K562 (cell line): ENCODE results near the gene HRG. TPM values are rescaled to one million over a fixed set of nuclear protein-coding genes. Genes with fewer than 3 reads are reported as not detected.
A peak's percentile ranks its signal among the peaks of the same experiment; 100 is the strongest.

ENCODE experiments used
- ATAC-seq: fragments of 200-7000 bp; cut with Tn5 transposase; 3 replicates; pipeline ENCODE4 v1.9.1; 2020; ENCODE audit warnings: moderate library complexity
- BruUV-seq: library from RNA; stranded (reverse); fragments of 400-500 nt; replicated peaks from 2 replicates; lab custom pipeline; 2021; lab: Mats Ljungman, UMichigan
- CTCF ChIA-PET: fragments of 300-600 bp; formaldehyde crosslinking; extraction: SDS; loops from one replicate; lab custom pipeline; 2021; ENCODE audit warnings: low intra/inter-chr PET ratio; lab: Yijun Ruan, JAX
- POLR2A ChIA-PET: fragments of 300-600, 350-650 bp; sonication (Branson Sonifier 250); formaldehyde crosslinking; extraction: SDS; loops from one replicate; lab custom pipeline; 2021; ENCODE audit warnings: antibody characterized with exemption, inconsistent platforms; lab: Yijun Ruan, JAX
- DNase-seq, 4 experiments: peaks; one replicate each; pipeline versions ENCODE4 v3.0.0 to v3.0.0-alpha.2; 2011 to 2018; ENCODE audit warnings: low spot score in 3 of 4, mixed read lengths in 3 of 4; ENCODE audit errors: extremely low read depth in 1 of 4
- FAIRE-seq: peaks from 2 replicates; lab custom pipeline; 2011; peaks lifted over from hg19 to GRCh38; lab: Jason Lieb, UNC
- H2AFZ ChIP-seq: 2 replicates; pipeline ENCODE4 v1.6.0; 2011; ENCODE audit warnings: low read depth, low read length, control low read depth, inconsistent platforms
- H3K27ac ChIP-seq: fragments of 200-600 bp; 3 replicates; pipeline ENCODE4 v1.8.0; 2011; ENCODE audit warnings: low read depth, mild to moderate bottlenecking, control low read depth, inconsistent platforms, low read length, moderate library complexity, mixed read lengths; ENCODE audit errors: extremely low read depth
- H3K27me3 ChIP-seq, 2 experiments: fragments of 300-600 bp in 1 of 2; 2 replicates in 1 of 2; 3 replicates in 1 of 2; pipeline versions ENCODE4 v1.6.0 to v1.8.0; 2011; ENCODE audit warnings: inconsistent platforms in 2 of 2, low read length in 2 of 2, mild to moderate bottlenecking in 1 of 2, mixed read lengths in 1 of 2, moderate library complexity in 1 of 2; ENCODE audit not compliant: control insufficient read depth in 2 of 2, insufficient read depth in 2 of 2
- H3K36me3 ChIP-seq: fragments of 300-600 bp; 3 replicates; pipeline ENCODE4 v1.8.0; 2011; ENCODE audit warnings: mild to moderate bottlenecking, low read length, inconsistent platforms; ENCODE audit not compliant: control insufficient read depth, insufficient read depth
- H3K4me1 ChIP-seq, 2 experiments: fragments of 200-600 bp in 1 of 2; replicated peaks in 1 of 2; 2 replicates in 1 of 2; 3 replicates in 1 of 2; pipeline versions ENCODE4 v1.5.1 to v1.8.0; 2011; ENCODE audit warnings: inconsistent platforms in 2 of 2, low read length in 2 of 2, mild to moderate bottlenecking in 1 of 2, mixed read lengths in 1 of 2, moderate library complexity in 1 of 2; ENCODE audit not compliant: control insufficient read depth in 2 of 2, insufficient read depth in 2 of 2
- H3K4me2 ChIP-seq: 2 replicates; pipeline ENCODE4 v1.6.1; 2011; ENCODE audit warnings: low read length, control low read depth, inconsistent platforms, mixed read lengths; ENCODE audit not compliant: insufficient read depth
- H3K4me3 ChIP-seq: fragments of 200-600 bp; sonication (generic), shearing (Covaris generic); 2 replicates; pipeline ENCODE4 v1.5.1; 2016; ENCODE audit warnings: control low read depth, inconsistent platforms
- H3K79me2 ChIP-seq: fragments of 200-600 bp; 3 replicates; pipeline ENCODE4 v1.8.0; 2011; ENCODE audit warnings: low read length, inconsistent platforms; ENCODE audit not compliant: control insufficient read depth, insufficient read depth
- H3K9ac ChIP-seq, 2 experiments: 2 replicates each; pipeline versions ENCODE4 v1.6.0 to v1.6.1; 2011; ENCODE audit warnings: low read depth in 2 of 2, low read length in 2 of 2, control low read depth in 1 of 2, inconsistent platforms in 1 of 2, mild to moderate bottlenecking in 1 of 2, mixed read lengths in 1 of 2; ENCODE audit not compliant: insufficient read depth in 1 of 2
- H3K9me1 ChIP-seq: one replicate; pipeline ENCODE4 v1.6.0; 2011; ENCODE audit warnings: inconsistent platforms, mild to moderate bottlenecking, low read length, moderate library complexity; ENCODE audit not compliant: control insufficient read depth, insufficient read depth
- H3K9me3 ChIP-seq: replicated peaks from 2 replicates; pipeline ENCODE4 v1.5.1; 2011; ENCODE audit warnings: low read depth, low read length, inconsistent platforms; ENCODE audit not compliant: control insufficient read depth, insufficient read depth
- H4K20me1 ChIP-seq: replicated peaks from 2 replicates; pipeline ENCODE4 v1.6.1; 2011; ENCODE audit warnings: low read length, inconsistent platforms, mixed read lengths; ENCODE audit not compliant: control insufficient read depth, insufficient read depth
- CEBPG ChIP-seq, 3 experiments: fragments of 200-800 bp in 1 of 3; sonication (Bioruptor generic) in 1 of 3; sonication (generic) in 1 of 3; formaldehyde crosslinking in 1 of 3; IDR thresholded peaks in 2 of 3; conservative IDR thresholded peaks in 1 of 3; 2 replicates each; pipeline versions ENCODE4 v1.6.1 to v1.8.0; 2016 to 2022; ENCODE audit warnings: missing compliant biosample characterization in 2 of 3, missing genetic modification characterization in 2 of 3, mild to moderate bottlenecking in 1 of 3, missing genetic modification reagents in 1 of 3
- GABPB2 ChIP-seq: fragments of 250-450 bp; sonication (Bioruptor Pico); conservative IDR thresholded peaks from 2 replicates; pipeline ENCODE4 v1.5.1; 2021; ENCODE audit warnings: mild to moderate bottlenecking
- WHSC1 ChIP-seq: IDR thresholded peaks from one replicate; pipeline ENCODE4 v1.6.1; 2012; ENCODE audit warnings: low read length, control low read depth, inconsistent platforms
- ZNF507 ChIP-seq: conservative IDR thresholded peaks from 2 replicates; pipeline ENCODE4 v1.6.1; 2017; ENCODE audit warnings: missing genetic modification characterization, missing compliant biosample characterization
- WGBS: fragments of 100-300 bp; shearing (Covaris generic); methylation state at CpG from one replicate; pipeline ENCODE4 v1.1.6; 2016; ENCODE audit warnings: low coverage, mixed read lengths; ENCODE audit not compliant: insufficient coverage; ENCODE audit errors: missing lambda C conversion rate; 5-methylcytosine and 5-hydroxymethylcytosine counted together
- in situ Hi-C: fragments of 300-500 bp; cut with MboI; formaldehyde crosslinking; loops from 4 replicates; pipeline ENCODE4 v1.15.0; 2018; ENCODE audit warnings: inconsistent platforms, mixed read lengths
- intact Hi-C: fragments of 100-400 bp; cut with micrococcal nuclease; formaldehyde crosslinking; loops from 2 replicates; pipeline ENCODE4 v1.14.2; 2022
- polyA plus RNA-seq, 8 experiments: library from polyadenylated mRNA; depleted of rRNA in 4 of 8; stranded (reverse) in 5 of 8; unstranded in 3 of 8; fragments of >200 nt; fragmentation: Nextera tagmentation in 2 of 8; fragmentation: Illumina TruSeq in 1 of 8; extraction: Ambion mirVana in 2 of 8; extraction: Trizol in 1 of 8; gene quantifications; 2 replicates each; pipeline versions ENCODE4 v1.2.1 to v1.2.3, GENCODE V29; 2011 to 2014; ENCODE audit warnings: inconsistent platforms in 1 of 8, missing spikeins in 1 of 8
- total RNA-seq, 7 experiments: library from RNA; depleted of rRNA in 6 of 7; stranded (reverse); fragments of >200 nt in 6 of 7; fragmentation: Illumina TruSeq in 2 of 7; extraction: Trizol in 2 of 7; gene quantifications; 2 replicates each; pipeline versions ENCODE4 v1.2.1 to v1.2.3, GENCODE V29; 2011 to 2021; ENCODE audit warnings: low replicate concordance in 1 of 7
- TF ChIP-seq, protein P1 (sequence below): fragments of 450-650 bp; formaldehyde crosslinking; IDR thresholded peaks from 2 replicates; pipeline ENCODE4 v1.4.0; 2022; ENCODE audit warnings: missing genetic modification characterization

Gene HRG
- total and polyA plus RNA-seq, 9 of the 15 experiments (the other 6 are each of a cell fraction or from before 2014, with no cell fraction given), result not detected

- no peak overlapping the region for H3K9ac ChIP-seq
- TF ChIP-seq WHSC1, result no peak
- TF ChIP-seq CEBPG (CRISPR knock-in tag; IDR thresholded peaks at IDR 0.05), result no peak
- peak in 1 of 2 experiments; percentile 40; a peak in 2 of 4 replicates for TF ChIP-seq CEBPG (tag; conservative IDR thresholded peaks at IDR 0.05 in 1 of 2, IDR thresholded peaks at IDR 0.05 in 1 of 2)
- H3K27me3 ChIP-seq, result peaks cover 7 to 24% of the 10 kb centered on the region in 2 experiments; a peak in 3 of 5 replicates
- no peak for FAIRE-seq
- no peak overlapping the region for H2AFZ ChIP-seq
- 7% methylated on average over 3 of the region's 3 CpGs for WGBS
- H3K4me3 ChIP-seq, result no peak overlapping the region
- H3K4me2 ChIP-seq, result no peak overlapping the region
- H3K27ac ChIP-seq, result no peak overlapping the region
- H3K9me1 ChIP-seq, result no peaks in the 10 kb centered on the region
- CTCF ChIA-PET, result interaction anchor here (0.7 kb wide), 1 partner anchor 651 kb away, joined by 3 read pairs; no protein-coding TSS in a partner anchor
- POLR2A ChIA-PET, result interaction anchor here (0.5 to 0.7 kb wide), 3 partner anchors 30 to 1246 kb away, joined by 3 read pairs; no protein-coding TSS in a partner anchor
- no peaks in the 10 kb centered on the region for H3K79me2 ChIP-seq
- ATAC-seq, result no peak
- H3K4me1 ChIP-seq, result peaks cover 0 to 7% of the 10 kb centered on the region in 2 experiments; a peak in 2 of 5 replicates
- BruUV-seq, result no TSS peak
- intact Hi-C loops (no loop called here), in situ Hi-C loops (no loop called here)
- H3K9me3 ChIP-seq, result no peaks in the 10 kb centered on the region
- no peak for DNase-seq
- no peaks in the 10 kb centered on the region for H3K36me3 ChIP-seq
- H4K20me1 ChIP-seq, result no peaks in the 10 kb centered on the region
Observed at GRCh38 chr3:186644683-186645082, 21.1 kb upstream of the HRG start.

GRCh38 chr3:186646106-186646505, 19.7 kb upstream of the HRG start:
- no TSS peak for BruUV-seq
- Histone ChIP-seq H3K79me2 (no peaks in the 10 kb centered on the region), H3K4me3 (no peak overlapping the region), H3K36me3 (no peaks in the 10 kb centered on the region), H4K20me1 (no peaks in the 10 kb centered on the region), H3K9ac (no peak overlapping the region), H3K4me2 (no peak overlapping the region), H3K4me1 (peaks cover 0 to 7% of the 10 kb centered on the region in 2 experiments; a peak in 2 of 5 replicates)
- intact Hi-C loops, result no loop called here
- CTCF ChIA-PET, result no interaction called here
- DNase-seq (no peak), ATAC-seq (no peak)
- TF ChIP-seq GABPB2 (no peak), ZNF507 (no peak)
- TF ChIP-seq, protein P1, sequence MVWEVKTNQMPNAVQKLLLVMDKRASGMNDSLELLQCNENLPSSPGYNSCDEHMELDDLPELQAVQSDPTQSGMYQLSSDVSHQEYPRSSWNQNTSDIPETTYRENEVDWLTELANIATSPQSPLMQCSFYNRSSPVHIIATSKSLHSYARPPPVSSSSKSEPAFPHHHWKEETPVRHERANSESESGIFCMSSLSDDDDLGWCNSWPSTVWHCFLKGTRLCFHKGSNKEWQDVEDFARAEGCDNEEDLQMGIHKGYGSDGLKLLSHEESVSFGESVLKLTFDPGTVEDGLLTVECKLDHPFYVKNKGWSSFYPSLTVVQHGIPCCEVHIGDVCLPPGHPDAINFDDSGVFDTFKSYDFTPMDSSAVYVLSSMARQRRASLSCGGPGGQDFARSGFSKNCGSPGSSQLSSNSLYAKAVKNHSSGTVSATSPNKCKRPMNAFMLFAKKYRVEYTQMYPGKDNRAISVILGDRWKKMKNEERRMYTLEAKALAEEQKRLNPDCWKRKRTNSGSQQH (CRISPR knock-in tag), result no peak
- TF ChIP-seq, all 486 proteins: peak for 0
- Histone ChIP-seq H3K9me3 (no peaks in the 10 kb centered on the region), H3K9me1 (no peaks in the 10 kb centered on the region), H2AFZ (no peak overlapping the region), H3K27me3 (peaks cover 8 to 18% of the 10 kb centered on the region in 2 experiments; a peak in 3 of 5 replicates), H3K27ac (no peak overlapping the region)
- POLR2A ChIA-PET, result no interaction called here
- in situ Hi-C loops, result no loop called here
- 26% methylated on average over 4 of the region's 4 CpGs for WGBS
- FAIRE-seq, result no peak
